Upper lobe of left lung (tissue), 6 donors: ENCODE results near the gene SLITRK5. TPM values are rescaled to one million over a fixed set of nuclear protein-coding genes. Genes with fewer than 3 reads are reported as not detected.

Experiments
- ATAC-seq, 2 donors: fragments of 200-7000 bp; cut with Tn5 transposase; one replicate each; pipeline ENCODE4 v1.9.1; 2022; ENCODE audit warnings: mild to moderate bottlenecking in 2 of 2, moderate library complexity in 2 of 2; ENCODE audit not compliant: low FRiP score in 2 of 2
- DNase-seq, 2 donors: peaks; one replicate each; pipeline ENCODE4 v3.0.0-alpha.2; 2019 to 2020
- H3K27ac ChIP-seq, 4 donors: fragments of 200-600 bp; sonication (generic); one replicate each; pipeline ENCODE4 v1.5.1; 2016 to 2019
- H3K27me3 ChIP-seq, 4 donors: fragments of 200-600 bp; sonication (generic); one replicate each; pipeline ENCODE4 v1.5.1; 2017 to 2019
- H3K36me3 ChIP-seq, 4 donors: fragments of 200-600 bp; sonication (generic); one replicate each; pipeline ENCODE4 v1.5.1; 2016 to 2019
- H3K4me1 ChIP-seq, 4 donors: fragments of 200-600 bp; sonication (generic); one replicate each; pipeline ENCODE4 v1.5.1; 2018 to 2019
- H3K4me3 ChIP-seq, 4 donors: fragments of 200-600 bp; sonication (generic); one replicate each; pipeline ENCODE4 v1.5.1; 2017 to 2019; ENCODE audit warnings: mild to moderate bottlenecking in 2 of 4, moderate library complexity in 1 of 4
- H3K9me3 ChIP-seq, 4 donors: fragments of 200-600 bp; sonication (generic); one replicate each; pipeline ENCODE4 v1.5.1; 2018 to 2019
- CTCF ChIP-seq, 6 experiments: fragments of 450-650 bp in 4 of 6; fragments of 200-600 bp in 2 of 6; sonication (generic) in 2 of 6; IDR thresholded peaks; one replicate each; pipeline ENCODE4 v1.5.1; 2016 to 2019; ENCODE audit warnings: antibody characterized with exemption in 6 of 6
- EP300 ChIP-seq, 4 donors: sonication (generic); formaldehyde crosslinking; IDR thresholded peaks; one replicate each; pipeline ENCODE4 v1.5.1; 2017; ENCODE audit warnings: antibody characterized with exemption in 4 of 4, control low read depth in 2 of 4
- POLR2A ChIP-seq, 4 donors: fragments of 450-650 bp; IDR thresholded peaks; one replicate each; pipeline ENCODE4 v1.5.1; 2016 to 2017; ENCODE audit warnings: antibody characterized with exemption in 4 of 4, mild to moderate bottlenecking in 2 of 4
- POLR2AphosphoS5 ChIP-seq, 2 donors: sonication (generic); formaldehyde crosslinking; IDR thresholded peaks; one replicate each; pipeline ENCODE4 v1.5.1; 2017; ENCODE audit warnings: antibody characterized with exemption in 2 of 2
- WGBS, 2 donors: methylation state at CpG; one replicate each; pipeline ENCODE4 v1.1.5; 2017 to 2018; 5-methylcytosine and 5-hydroxymethylcytosine counted together
- total RNA-seq, 6 donors: library from RNA; depleted of rRNA in 4 of 6; stranded (reverse); fragments of >200 nt in 4 of 6; gene quantifications; one replicate each; pipeline versions ENCODE4 v1.1.0 to v1.2.1, GENCODE V29; 2016 to 2021
- donor health status: DM: no; HTN: no; CAD: no; lungs with moderate emphysema.
- donor health status: DM: no; HTN: yes; CAD: no; lungs with severe emphysema.

The SLITRK5 gene
- total RNA-seq, 6 donors from 2014 or later = under 0.01 to 0.49 (median 0.03) TPM; not detected in 1

- ATAC-seq = no peak
- DNase-seq = no peak
- Histone ChIP-seq H3K4me1 (peaks cover 5 to 14% (median 11%) of the 10 kb centered on the region in 4 donors), H3K9me3 (no peaks in the 10 kb centered on the region), H3K4me3 (no peak overlapping the region), H3K27ac (no peak overlapping the region), H3K27me3 (peaks cover 0 to 3% (median under 1%) of the 10 kb centered on the region in 4 donors), H3K36me3 (no peaks in the 10 kb centered on the region)
- WGBS, 2 donors = 32 to 58% methylated on average over 1 of the region's 1 CpG
- TF ChIP-seq POLR2A (IDR thresholded peaks at IDR 0.05) = no peak
- no peak for TF ChIP-seq EP300 (IDR thresholded peaks at IDR 0.05)
- TF ChIP-seq POLR2AphosphoS5 (IDR thresholded peaks at IDR 0.05) = no peak
- TF ChIP-seq CTCF (IDR thresholded peaks at IDR 0.05) = no peak
Observed at GRCh38 chr13:87666831-87667230, 4.3 kb upstream of the SLITRK5 start.

- TF ChIP-seq CTCF (IDR thresholded peaks at IDR 0.05) = no peak
- TF ChIP-seq POLR2AphosphoS5 (IDR thresholded peaks at IDR 0.05) = no peak
- TF ChIP-seq POLR2A (IDR thresholded peaks at IDR 0.05) = no peak
- no peak for TF ChIP-seq EP300 (IDR thresholded peaks at IDR 0.05)
- WGBS, 2 donors = 78 to 83% methylated on average over 1 of the region's 1 CpG
- no peak overlapping the region for H3K27ac ChIP-seq
- peaks cover 0 to 11% (median 4%) of the 10 kb centered on the region in 4 donors for H3K27me3 ChIP-seq
- H3K4me3 ChIP-seq = no peak overlapping the region
- peaks cover 12 to 22% (median 20%) of the 10 kb centered on the region in 4 donors for H3K4me1 ChIP-seq
- DNase-seq (no peak), ATAC-seq (no peak)
- no peaks in the 10 kb centered on the region for H3K9me3 ChIP-seq
- H3K36me3 ChIP-seq = no peaks in the 10 kb centered on the region
Observed at GRCh38 chr13:87667686-87668085, 3.5 kb upstream of the SLITRK5 start.

DNA sequence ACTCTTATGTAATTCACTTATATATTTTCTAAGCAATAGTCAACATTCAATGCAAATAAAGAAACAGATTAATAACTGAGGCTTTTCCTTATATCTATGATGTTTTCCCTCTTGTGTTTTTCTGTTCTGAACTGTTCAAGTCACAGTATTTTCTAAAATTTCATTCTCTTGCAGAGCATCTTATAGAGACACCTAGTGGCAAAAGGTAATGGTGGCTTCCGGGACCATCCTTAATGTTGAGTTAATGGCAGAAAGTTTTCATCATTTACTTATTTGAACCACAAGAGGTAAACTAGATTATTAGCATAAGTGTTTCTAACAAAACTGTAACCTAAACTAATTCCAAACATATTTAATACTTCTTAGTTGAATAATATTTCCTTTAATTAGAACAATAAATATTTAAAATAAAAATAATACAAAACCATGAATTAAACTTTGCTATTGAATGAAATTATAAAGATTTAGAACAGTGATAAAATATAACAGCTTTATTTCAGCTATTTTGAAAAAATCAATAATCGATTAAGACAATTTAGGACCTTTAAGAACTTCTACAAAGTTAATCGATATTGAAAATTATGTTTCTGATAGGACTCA lies 1.7 kb upstream of the SLITRK5 start:
- H3K27ac ChIP-seq = no peak overlapping the region
- no peak for TF ChIP-seq EP300 (IDR thresholded peaks at IDR 0.05)
- peak in 3 of 6 experiments; percentile 10 to 29 (median 21) for TF ChIP-seq CTCF (IDR thresholded peaks at IDR 0.05)
- no peak overlapping the region for H3K4me3 ChIP-seq
- peaks cover 0 to 23% (median 9%) of the 10 kb centered on the region in 4 donors for H3K27me3 ChIP-seq
- H3K4me1 ChIP-seq = peaks cover 24 to 39% (median 28%) of the 10 kb centered on the region in 4 donors
- no peak for ATAC-seq
- no peaks in the 10 kb centered on the region for H3K36me3 ChIP-seq
- H3K9me3 ChIP-seq = no peaks in the 10 kb centered on the region
- 39 to 42% methylated on average over 3 of the region's 3 CpGs for WGBS, 2 donors
- DNase-seq = no peak

DNA sequence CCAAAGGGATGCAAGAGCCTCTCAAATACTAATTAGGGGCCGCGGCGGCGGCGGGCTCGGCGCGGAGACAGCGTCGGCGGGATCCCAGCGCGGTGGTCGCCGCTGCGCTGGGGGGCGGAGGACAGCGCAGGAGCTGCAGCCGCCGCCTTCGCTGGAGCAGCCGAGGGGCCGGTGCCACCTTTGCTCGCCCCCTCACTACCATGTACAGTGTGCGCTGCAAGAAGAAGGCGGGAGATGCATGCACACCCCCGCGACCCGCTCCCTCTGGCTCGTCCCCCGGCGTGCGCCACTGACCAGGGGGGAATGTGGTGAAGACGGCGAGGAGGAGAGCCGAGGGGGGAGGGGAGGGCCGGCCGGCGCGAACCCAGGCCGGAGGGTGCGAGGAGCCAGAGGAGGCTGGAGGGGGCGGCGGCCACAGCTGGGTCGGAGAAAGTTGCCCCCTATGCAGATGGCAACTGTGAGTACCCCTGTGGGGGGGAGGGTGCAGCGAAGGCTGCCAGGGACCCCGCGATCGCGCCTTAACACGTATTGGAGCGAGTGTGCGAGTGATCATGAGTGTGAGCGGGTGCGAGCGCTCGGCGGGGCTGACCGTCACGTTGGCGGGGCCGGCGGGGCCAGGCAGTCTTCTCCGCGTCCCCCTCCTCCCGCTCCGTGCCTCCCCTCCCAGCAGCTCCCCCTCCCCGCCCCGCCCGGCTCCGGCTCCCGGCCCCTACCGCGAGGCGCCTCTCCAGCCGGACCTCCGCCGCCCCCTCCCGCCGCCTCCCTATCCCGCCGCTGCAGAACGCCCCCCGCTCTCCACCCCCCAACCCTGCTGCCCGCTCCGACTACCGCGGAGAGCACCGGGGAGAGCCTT lies 808 bp downstream of the SLITRK5 start:
- 1% methylated on average over 26 to 66 of the region's 89 CpGs for WGBS, 2 donors
- Histone ChIP-seq H3K4me1 (peaks cover 25 to 43% (median 29%) of the 10 kb centered on the region in 4 donors), H3K27me3 (peaks cover 0 to 29% (median 13%) of the 10 kb centered on the region in 4 donors), H3K27ac (no peak overlapping the region), H3K4me3 (peak overlapping the region; percentile 27 to 57 (median 49)), H3K36me3 (no peaks in the 10 kb centered on the region), H3K9me3 (no peaks in the 10 kb centered on the region)
- peak; percentile 10 to 83 for DNase-seq
- peak in 1 of 2 donors; percentile 41 for ATAC-seq
- no peak for TF ChIP-seq EP300 (IDR thresholded peaks at IDR 0.05)
- TF ChIP-seq POLR2A (IDR thresholded peaks at IDR 0.05) = no peak
- TF ChIP-seq POLR2AphosphoS5 (IDR thresholded peaks at IDR 0.05) = no peak
- no peak for TF ChIP-seq CTCF (IDR thresholded peaks at IDR 0.05)
